ENCODE results near the gene PRDM1.

PRDM1 gene

DNA sequence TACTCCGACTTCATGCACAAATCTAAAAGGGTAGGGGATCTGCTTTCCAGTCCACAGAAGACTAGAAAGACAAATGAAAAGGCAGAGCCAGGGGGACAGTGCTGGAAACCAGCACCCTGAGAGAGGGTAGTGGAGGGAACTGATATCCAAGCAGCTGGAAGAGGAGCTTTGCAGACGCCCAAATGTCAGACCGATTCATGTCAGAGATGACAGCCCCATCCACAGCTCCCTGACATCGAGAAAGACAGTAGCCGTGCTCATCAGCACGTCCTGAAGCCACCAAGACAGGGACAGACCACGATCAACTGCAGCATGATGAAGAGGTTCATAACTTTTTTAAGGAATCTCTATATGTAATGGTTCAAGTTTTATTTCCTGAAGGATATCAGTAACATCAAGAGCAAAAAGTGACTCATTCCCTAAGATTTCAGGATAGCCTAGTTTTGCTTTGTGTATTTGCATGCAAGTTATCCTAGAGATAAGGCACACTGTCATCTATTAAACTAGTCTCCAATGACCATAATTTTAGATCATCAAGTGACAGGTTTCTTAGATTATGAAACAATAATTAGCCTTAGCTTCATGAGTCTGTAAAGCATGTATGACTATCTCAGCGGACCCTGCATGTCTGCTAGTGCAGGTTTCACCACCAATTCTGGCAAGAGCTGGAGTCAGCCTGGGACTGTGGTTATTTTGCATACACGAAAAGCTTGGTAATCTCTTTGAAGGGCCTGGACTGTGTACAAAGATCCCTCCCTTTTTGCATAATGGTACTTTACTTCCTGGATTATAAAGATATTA lies 43.0 kb downstream of the PRDM1 start:
- Histone ChIP-seq H3K4me1 (ENCODE audit: insufficient read depth, low read length) (no peaks in the 10 kb centered on the region), H3K9me3 (ENCODE audit: low read length) (no peaks in the 10 kb centered on the region), H3K27me3 (ENCODE audit: insufficient read depth, low read length) (peaks cover 6% of the 10 kb centered on the region), H3K36me3 (ENCODE audit: insufficient read depth, low read length) (no peaks in the 10 kb centered on the region), H3K4me3 (ENCODE audit: low read length) (no peak overlapping the region), H2AFZ (ENCODE audit: low read depth, low read length) (no peak overlapping the region)

GRCh38 chr6:106132153-106132698 lies 46.1 kb downstream of the PRDM1 start:
- Histone ChIP-seq H3K27me3 (ENCODE audit: insufficient read depth, low read length) (no peaks in the 10 kb centered on the region), H3K36me3 (ENCODE audit: insufficient read depth, low read length) (no peaks in the 10 kb centered on the region), H3K9me3 (ENCODE audit: low read length) (no peaks in the 10 kb centered on the region), H3K4me1 (ENCODE audit: insufficient read depth, low read length) (no peaks in the 10 kb centered on the region), H2AFZ (ENCODE audit: low read depth, low read length) (no peak overlapping the region), H3K4me3 (ENCODE audit: low read length) (no peak overlapping the region)

DNA sequence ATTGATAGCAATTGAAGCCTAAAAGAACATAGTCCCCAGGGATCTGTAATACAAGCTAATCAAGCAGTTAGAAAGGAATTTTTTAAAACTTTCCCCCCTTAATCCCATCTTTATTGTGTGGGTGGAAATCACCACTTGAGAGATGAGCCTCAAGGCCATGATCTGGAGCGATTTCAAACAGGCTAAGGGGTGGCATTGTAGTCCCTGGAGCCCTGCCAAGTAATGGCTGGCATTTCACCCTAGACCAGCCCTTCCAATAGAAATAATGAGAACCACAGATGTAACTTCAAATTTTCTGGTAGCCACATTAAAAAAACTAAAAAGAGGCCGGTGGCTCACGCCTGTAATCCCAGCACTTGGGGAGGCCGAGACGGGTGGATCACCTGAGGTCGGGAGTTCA lies 46.9 kb downstream of the PRDM1 start:
- no peak overlapping the region for H3K4me3 ChIP-seq (ENCODE audit: low read length)
- no peak overlapping the region for H2AFZ ChIP-seq (ENCODE audit: low read depth, low read length)
- H3K36me3 ChIP-seq (ENCODE audit: insufficient read depth, low read length): no peaks in the 10 kb centered on the region
- H3K27me3 ChIP-seq (ENCODE audit: insufficient read depth, low read length): no peaks in the 10 kb centered on the region
- H3K9me3 ChIP-seq (ENCODE audit: low read length): no peaks in the 10 kb centered on the region
- no peaks in the 10 kb centered on the region for H3K4me1 ChIP-seq (ENCODE audit: insufficient read depth, low read length)

- Histone ChIP-seq H3K4me1 (ENCODE audit: insufficient read depth, low read length) (no peaks in the 10 kb centered on the region), H3K36me3 (ENCODE audit: insufficient read depth, low read length) (no peaks in the 10 kb centered on the region), H3K9me3 (ENCODE audit: low read length) (no peaks in the 10 kb centered on the region), H2AFZ (ENCODE audit: low read depth, low read length) (no peak overlapping the region), H3K27me3 (ENCODE audit: insufficient read depth, low read length) (no peaks in the 10 kb centered on the region), H3K4me3 (ENCODE audit: low read length) (no peak overlapping the region)
Observed at GRCh38 chr6:106134087-106134770, 48.1 kb downstream of the PRDM1 start.

- no peak overlapping the region for H3K4me3 ChIP-seq (ENCODE audit: low read length)
- H3K4me1 ChIP-seq (ENCODE audit: insufficient read depth, low read length): no peaks in the 10 kb centered on the region
- no peaks in the 10 kb centered on the region for H3K27me3 ChIP-seq (ENCODE audit: insufficient read depth, low read length)
- no peak overlapping the region for H2AFZ ChIP-seq (ENCODE audit: low read depth, low read length)
- no peaks in the 10 kb centered on the region for H3K36me3 ChIP-seq (ENCODE audit: insufficient read depth, low read length)
- H3K9me3 ChIP-seq (ENCODE audit: low read length): no peaks in the 10 kb centered on the region
Observed at GRCh38 chr6:106134906-106135634, 48.9 kb downstream of the PRDM1 start.

- no peaks in the 10 kb centered on the region for H3K9me3 ChIP-seq (ENCODE audit: low read length)
Observed at GRCh38 chr6:106135911-106136571, 49.9 kb downstream of the PRDM1 start.

DNA sequence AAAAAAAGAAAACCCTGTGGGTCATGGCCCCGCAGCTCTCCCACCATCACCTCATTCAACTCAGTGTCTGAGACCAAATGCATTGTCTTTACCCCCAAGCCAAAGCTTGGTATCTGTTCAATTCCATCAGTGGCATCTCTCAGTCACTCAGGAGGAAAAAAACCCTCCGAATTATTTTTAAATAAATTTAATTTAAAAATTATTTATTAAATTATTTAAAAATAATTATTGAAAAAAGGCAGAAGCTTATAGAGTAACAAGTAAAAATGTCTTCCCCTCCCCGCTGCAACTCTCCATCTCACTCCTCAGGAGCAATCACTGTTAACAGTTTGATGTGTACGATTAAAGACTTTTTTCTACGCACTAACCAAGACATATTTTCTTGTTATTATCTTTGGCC lies 50.7 kb downstream of the PRDM1 start:
- Histone ChIP-seq H3K4me3 (ENCODE audit: low read length) (no peak overlapping the region), H3K27me3 (ENCODE audit: insufficient read depth, low read length) (no peaks in the 10 kb centered on the region), H3K36me3 (ENCODE audit: insufficient read depth, low read length) (no peaks in the 10 kb centered on the region), H2AFZ (ENCODE audit: low read depth, low read length) (no peak overlapping the region), H3K4me1 (ENCODE audit: insufficient read depth, low read length) (no peaks in the 10 kb centered on the region), H3K9me3 (ENCODE audit: low read length) (no peaks in the 10 kb centered on the region)

More at GRCh38 chr6:106135911-106136571, 49.9 kb downstream of the PRDM1 start:
- Histone ChIP-seq H3K36me3 (ENCODE audit: insufficient read depth, low read length) (no peaks in the 10 kb centered on the region), H3K27me3 (ENCODE audit: insufficient read depth, low read length) (no peaks in the 10 kb centered on the region), H2AFZ (ENCODE audit: low read depth, low read length) (no peak overlapping the region), H3K4me3 (ENCODE audit: low read length) (no peak overlapping the region), H3K4me1 (ENCODE audit: insufficient read depth, low read length) (no peaks in the 10 kb centered on the region)

GRCh38 chr6:106138151-106138550 lies 52.0 kb downstream of the PRDM1 start:
- Histone ChIP-seq H3K9me3 (ENCODE audit: low read length) (no peaks in the 10 kb centered on the region), H3K4me3 (ENCODE audit: low read length) (no peak overlapping the region), H3K4me1 (ENCODE audit: insufficient read depth, low read length) (no peaks in the 10 kb centered on the region), H3K36me3 (ENCODE audit: insufficient read depth, low read length) (no peaks in the 10 kb centered on the region), H3K27me3 (ENCODE audit: insufficient read depth, low read length) (peaks cover 9% of the 10 kb centered on the region), H2AFZ (ENCODE audit: low read depth, low read length) (no peak overlapping the region)

DNA sequence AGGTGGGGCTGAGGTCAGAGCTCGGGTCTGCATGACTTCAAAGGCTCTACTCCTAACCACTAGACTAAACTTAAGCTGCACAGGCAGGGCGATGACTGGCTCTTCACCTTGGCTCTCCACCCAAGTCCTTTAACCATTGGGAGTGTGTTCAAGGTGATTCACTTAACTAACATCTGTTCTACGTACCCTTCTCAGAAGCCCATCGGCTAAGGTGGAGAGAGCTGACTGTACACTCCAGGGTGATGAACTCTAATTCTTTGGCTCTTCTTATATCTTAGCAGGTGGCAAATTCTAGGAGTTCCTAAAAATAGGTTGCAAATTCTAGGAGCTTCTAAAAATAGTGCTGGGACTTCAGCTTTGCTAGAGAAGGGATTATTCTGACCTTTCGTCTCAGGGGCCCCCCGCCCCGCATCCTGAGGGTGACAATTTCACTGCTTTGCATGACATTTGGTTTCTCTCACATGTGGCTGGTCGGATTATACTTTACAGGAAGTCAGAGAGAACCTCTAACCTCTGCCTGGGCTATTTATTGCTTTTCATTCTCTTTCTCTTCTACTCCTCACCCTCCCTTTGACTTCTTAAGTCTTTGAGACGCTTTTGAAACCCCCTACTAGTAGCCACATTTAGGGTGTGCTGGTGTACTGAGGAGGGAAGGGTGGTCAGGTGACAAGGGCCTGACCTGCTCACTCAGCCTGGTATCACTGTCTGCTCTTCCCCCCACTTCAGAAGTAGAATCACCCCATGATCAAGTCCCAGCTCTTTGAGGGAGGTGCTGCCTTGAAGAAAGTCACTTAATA lies 55.5 kb downstream of the PRDM1 start:
- Histone ChIP-seq H3K4me1 (ENCODE audit: insufficient read depth, low read length) (no peaks in the 10 kb centered on the region), H3K36me3 (ENCODE audit: insufficient read depth, low read length) (no peaks in the 10 kb centered on the region), H3K9me3 (ENCODE audit: low read length) (no peaks in the 10 kb centered on the region), H3K4me3 (ENCODE audit: low read length) (no peak overlapping the region), H2AFZ (ENCODE audit: low read depth, low read length) (no peak overlapping the region), H3K27me3 (ENCODE audit: insufficient read depth, low read length) (peaks cover 28% of the 10 kb centered on the region)

DNA sequence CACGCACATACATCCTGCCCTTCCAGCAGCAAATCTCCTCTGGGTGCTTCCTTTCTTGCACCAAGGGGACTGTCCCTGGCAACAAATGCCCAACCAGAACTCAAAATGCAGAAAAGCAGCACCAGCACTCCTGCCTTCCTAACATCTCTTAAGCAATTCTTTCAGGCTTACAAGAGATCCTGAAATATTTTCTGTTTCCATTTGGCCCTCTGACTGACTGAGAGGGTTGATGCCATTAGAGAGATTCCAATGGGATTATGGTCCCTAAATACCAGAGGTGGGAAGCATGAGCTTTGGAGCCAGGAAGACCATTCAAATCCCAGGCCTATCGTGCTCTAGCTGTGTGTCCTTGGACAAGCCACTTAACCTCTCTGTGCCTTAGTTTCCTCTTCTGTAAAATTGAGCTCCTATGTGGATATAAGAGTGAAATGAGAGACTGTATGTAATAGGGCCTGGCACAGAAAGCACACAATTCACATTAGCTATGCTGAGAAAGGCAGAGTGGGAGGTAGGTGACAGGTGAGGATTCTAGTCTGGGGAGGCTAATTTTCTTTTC lies 56.8 kb downstream of the PRDM1 start:
- H3K27me3 ChIP-seq (ENCODE audit: insufficient read depth, low read length): peaks cover 28% of the 10 kb centered on the region

GRCh38 chr6:106143665-106144064 lies 57.5 kb downstream of the PRDM1 start:
- H3K27me3 ChIP-seq (ENCODE audit: insufficient read depth, low read length): peaks cover 28% of the 10 kb centered on the region
- H3K4me1 ChIP-seq (ENCODE audit: insufficient read depth, low read length): no peaks in the 10 kb centered on the region
- H2AFZ ChIP-seq (ENCODE audit: low read depth, low read length): no peak overlapping the region
- H3K36me3 ChIP-seq (ENCODE audit: insufficient read depth, low read length): no peaks in the 10 kb centered on the region
- no peak overlapping the region for H3K4me3 ChIP-seq (ENCODE audit: low read length)
- no peaks in the 10 kb centered on the region for H3K9me3 ChIP-seq (ENCODE audit: low read length)

More for the DNA sequence above, 56.8 kb downstream of the PRDM1 start:
- no peaks in the 10 kb centered on the region for H3K36me3 ChIP-seq (ENCODE audit: insufficient read depth, low read length)
- H3K4me1 ChIP-seq (ENCODE audit: insufficient read depth, low read length): no peaks in the 10 kb centered on the region
- H2AFZ ChIP-seq (ENCODE audit: low read depth, low read length): no peak overlapping the region
- H3K4me3 ChIP-seq (ENCODE audit: low read length): no peak overlapping the region
- H3K9me3 ChIP-seq (ENCODE audit: low read length): no peaks in the 10 kb centered on the region

DNA sequence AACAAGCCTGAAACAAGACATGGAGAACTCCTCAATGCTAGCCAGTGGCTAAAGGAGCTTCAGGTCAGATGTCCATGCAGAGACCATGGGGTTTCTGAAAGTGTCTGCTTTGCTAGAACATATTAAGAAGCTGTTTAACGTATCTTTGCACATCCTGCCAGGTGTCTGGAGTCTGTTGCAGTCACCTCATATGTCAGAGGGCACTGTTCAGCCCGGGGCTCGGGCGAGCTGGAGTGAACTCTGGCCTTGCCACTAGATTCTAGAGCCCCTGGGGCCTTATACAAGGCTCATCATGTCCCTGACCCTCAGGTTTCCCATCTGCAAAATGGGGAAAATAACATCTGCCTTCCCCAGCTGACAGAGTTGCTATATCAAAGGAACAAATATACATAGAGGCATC lies 59.0 kb downstream of the PRDM1 start:
- Histone ChIP-seq H3K36me3 (ENCODE audit: insufficient read depth, low read length) (no peaks in the 10 kb centered on the region), H3K9me3 (ENCODE audit: low read length) (no peaks in the 10 kb centered on the region), H2AFZ (ENCODE audit: low read depth, low read length) (no peak overlapping the region), H3K27me3 (ENCODE audit: insufficient read depth, low read length) (peaks cover 28% of the 10 kb centered on the region), H3K4me1 (ENCODE audit: insufficient read depth, low read length) (no peaks in the 10 kb centered on the region), H3K4me3 (ENCODE audit: low read length) (no peak overlapping the region)
